HepG2 (cell line): ENCODE data around the gene PIGC. TPM values are rescaled to one million over a fixed set of nuclear protein-coding genes. Genes with fewer than 3 reads are reported as not detected.

Experiments
- BATF2 ChIP-seq: sonication (generic); formaldehyde crosslinking; IDR thresholded peaks from 2 replicates; pipeline ENCODE4 v1.8.0; 2022; ENCODE audit warnings: mild to moderate bottlenecking, missing genetic modification reagents, moderate library complexity
- CREM ChIP-seq, 2 experiments: sonication (generic) in 1 of 2; formaldehyde crosslinking in 1 of 2; IDR thresholded peaks; 2 replicates each; pipeline versions ENCODE4 v1.4.0 to v1.6.1; 2016 to 2020; ENCODE audit warnings: antibody characterized with exemption in 1 of 2, mild to moderate bottlenecking in 1 of 2, missing genetic modification reagents in 1 of 2
- DRAP1 ChIP-seq: IDR thresholded peaks from 2 replicates; pipeline ENCODE4 v1.6.1; 2016; ENCODE audit warnings: missing genetic modification reagents, missing compliant biosample characterization
- FOSL1 ChIP-seq: sonication (generic); formaldehyde crosslinking; IDR thresholded peaks from 2 replicates; pipeline ENCODE4 v1.9.0; 2021; ENCODE audit warnings: missing genetic modification reagents, borderline replicate concordance
- FOXP1 ChIP-seq, 2 experiments: fragments of 450-650 bp in 1 of 2; IDR thresholded peaks; 2 replicates each; pipeline ENCODE4 v1.6.1; 2017 to 2018; ENCODE audit warnings: antibody characterized with exemption in 1 of 2
- FOXP4 ChIP-seq: sonication (generic); formaldehyde crosslinking; IDR thresholded peaks from 2 replicates; pipeline ENCODE4 v1.4.0; 2020; ENCODE audit warnings: missing genetic modification reagents
- HDAC2 ChIP-seq: sonication (generic); formaldehyde crosslinking; IDR thresholded peaks from 2 replicates; pipeline ENCODE4 v1.4.0; 2020; ENCODE audit warnings: missing genetic modification reagents
- HNF4A ChIP-seq: sonication (generic); formaldehyde crosslinking; IDR thresholded peaks from 2 replicates; pipeline ENCODE4 v1.4.0; 2020; ENCODE audit warnings: missing genetic modification reagents
- HNRNPH1 ChIP-seq: fragments of 200-400 bp; formaldehyde crosslinking; optimal IDR thresholded peaks from 2 replicates; pipeline ENCODE3; 2017; ENCODE audit warnings: mild to moderate bottlenecking, low read depth, low read length
- HOMEZ ChIP-seq: IDR thresholded peaks from 2 replicates; pipeline ENCODE4 v1.6.1; 2016; ENCODE audit warnings: low read depth
- IRF2 ChIP-seq: IDR thresholded peaks from 2 replicates; pipeline ENCODE4 v1.6.1; 2018; ENCODE audit warnings: missing genetic modification reagents, missing compliant biosample characterization
- MAFF ChIP-seq: IDR thresholded peaks from 2 replicates; pipeline ENCODE4 v1.6.1; 2011; ENCODE audit warnings: low read depth, low read length, improper control_type of control experiment
- MLX ChIP-seq: IDR thresholded peaks from 2 replicates; pipeline ENCODE4 v1.6.1; 2016
- NKX3-1 ChIP-seq: sonication (generic); formaldehyde crosslinking; IDR thresholded peaks from 2 replicates; pipeline ENCODE4 v1.5.0; 2020; ENCODE audit warnings: missing genetic modification reagents
- ONECUT2 ChIP-seq: sonication (generic); formaldehyde crosslinking; IDR thresholded peaks from 2 replicates; pipeline ENCODE4 v1.4.0; 2020; ENCODE audit warnings: missing genetic modification reagents
- PTBP1 ChIP-seq: fragments of 200-400 bp; formaldehyde crosslinking; IDR thresholded peaks from 2 replicates; pipeline ENCODE4 v1.6.1; 2018; ENCODE audit warnings: low read length, low read depth; ENCODE audit not compliant: poor library complexity, severe bottlenecking
- RCOR2 ChIP-seq: IDR thresholded peaks from 2 replicates; pipeline ENCODE4 v1.6.1; 2016; ENCODE audit warnings: missing biosample characterization, missing genetic modification reagents
- SP1 ChIP-seq, 2 experiments: fragments of 450-650 bp in 1 of 2; sonication (generic) in 1 of 2; formaldehyde crosslinking in 1 of 2; IDR thresholded peaks; 2 replicates each; pipeline versions ENCODE4 v1.4.0 to v1.6.1; 2016 to 2020; ENCODE audit warnings: missing genetic modification reagents in 1 of 2
- SRSF9 ChIP-seq: fragments of 200-400 bp; formaldehyde crosslinking; IDR thresholded peaks from 2 replicates; pipeline ENCODE4 v1.6.1; 2018; ENCODE audit warnings: borderline replicate concordance, mild to moderate bottlenecking, low read depth, low read length; ENCODE audit not compliant: insufficient read depth, poor library complexity, severe bottlenecking
- THYN1 ChIP-seq: sonication (generic); formaldehyde crosslinking; IDR thresholded peaks from 2 replicates; pipeline ENCODE4 v1.8.1; 2023; ENCODE audit warnings: low read depth, mild to moderate bottlenecking, moderate library complexity, missing genetic modification reagents, borderline replicate concordance
- ZNF18 ChIP-seq: sonication (generic); formaldehyde crosslinking; IDR thresholded peaks from 2 replicates; pipeline ENCODE4 v1.8.0; 2022; ENCODE audit warnings: mild to moderate bottlenecking, missing genetic modification reagents; ENCODE audit not compliant: insufficient replicate concordance
- ZNF484 ChIP-seq: sonication (generic); formaldehyde crosslinking; IDR thresholded peaks from 2 replicates; pipeline ENCODE4 v1.5.1; 2020; ENCODE audit warnings: mild to moderate bottlenecking, low read depth, missing genetic modification reagents, borderline replicate concordance
- ZNF776 ChIP-seq: sonication (generic); formaldehyde crosslinking; IDR thresholded peaks from 2 replicates; pipeline ENCODE4 v1.4.0; 2020; ENCODE audit warnings: mild to moderate bottlenecking, missing genetic modification reagents
- ZSCAN12 ChIP-seq: sonication (generic); formaldehyde crosslinking; IDR thresholded peaks from 2 replicates; pipeline ENCODE4 v1.9.0; 2021; ENCODE audit warnings: mild to moderate bottlenecking, missing genetic modification reagents
- polyA plus RNA-seq, 8 experiments: library from polyadenylated mRNA; depleted of rRNA in 3 of 8; stranded (reverse) in 7 of 8; unstranded in 1 of 8; fragments of >200 nt; fragmentation: Illumina TruSeq in 4 of 8; extraction: Trizol in 4 of 8; gene quantifications; 2 replicates each; pipeline versions ENCODE4 v1.2.1 to v1.2.3, GENCODE V29; 2011 to 2016; ENCODE audit warnings: low read depth in 4 of 8, missing spikeins in 1 of 8, mixed read lengths in 1 of 8; ENCODE audit not compliant: insufficient read depth in 1 of 8
- total RNA-seq, 5 experiments: library from RNA; depleted of rRNA; stranded (reverse); fragments of >200 nt; fragmentation: Illumina TruSeq; extraction: Trizol; gene quantifications; 2 replicates each; pipeline ENCODE4 v1.2.3, GENCODE V29; 2016; ENCODE audit warnings: low read depth in 1 of 5

Gene PIGC
- total and polyA plus RNA-seq, 2 of the 13 experiments (the other 11 are each of a cell fraction or from before 2014, with no cell fraction given), result 26.7 to 29.5 TPM

- TF ChIP-seq NKX3-1 (CRISPR knock-in tag), result no peak
- TF ChIP-seq SRSF9, result no peak
- no peak for TF ChIP-seq RCOR2 (CRISPR knock-in tag)
- TF ChIP-seq BATF2 (CRISPR knock-in tag), result no peak
- no peak for TF ChIP-seq HNRNPH1
- TF ChIP-seq ONECUT2 (CRISPR knock-in tag), result no peak
- no peak for TF ChIP-seq ZNF484 (CRISPR knock-in tag)
- no peak for TF ChIP-seq SP1 (IDR thresholded peaks at IDR 0.05)
- no peak for TF ChIP-seq SP1 (CRISPR knock-in tag; IDR thresholded peaks at IDR 0.05)
- peak; percentile 27; the same call in 1 of the 2 replicates for TF ChIP-seq MLX (CRISPR knock-in tag)
- peak; percentile 80 for TF ChIP-seq HNF4A (CRISPR knock-in tag)
- peak; percentile 30; the same call in 1 of the 2 replicates for TF ChIP-seq HOMEZ
- TF ChIP-seq ZNF18 (CRISPR knock-in tag), result no peak
- no peak for TF ChIP-seq PTBP1
- TF ChIP-seq FOSL1, result no peak
- no peak for TF ChIP-seq FOXP1 (IDR thresholded peaks at IDR 0.05)
- peak; percentile 54 for TF ChIP-seq FOXP1 (CRISPR knock-in tag; IDR thresholded peaks at IDR 0.05)
- TF ChIP-seq ZNF776 (CRISPR knock-in tag), result 0 out of 2 replicates have a peak, but pooled peaks have one; percentile 20
- TF ChIP-seq MAFF, result no peak
- no peak; the same call in 1 of the 2 replicates for TF ChIP-seq DRAP1 (CRISPR knock-in tag)
- TF ChIP-seq HDAC2, result peak; percentile 53; the same call in 1 of the 2 replicates
- TF ChIP-seq FOXP4 (CRISPR knock-in tag), result no peak
- TF ChIP-seq CREM (IDR thresholded peaks at IDR 0.05), result no peak; the same call in 1 of the 2 replicates
- TF ChIP-seq CREM (CRISPR knock-in tag; IDR thresholded peaks at IDR 0.05), result no peak
- TF ChIP-seq IRF2 (CRISPR knock-in tag), result no peak
- TF ChIP-seq THYN1 (CRISPR knock-in tag), result no peak
- no peak for TF ChIP-seq ZSCAN12
Observed at GRCh38 chr1:172450524-172450885, 6.6 kb upstream of the PIGC start (continued).
